ENCODE results near the gene TBX1. TPM values are rescaled to one million over a fixed set of nuclear protein-coding genes. Genes with fewer than 3 reads are reported as not detected.

The TBX1 gene
- total RNA-seq, 1 experiment from 2014 or later, result 3.9 TPM

DNA sequence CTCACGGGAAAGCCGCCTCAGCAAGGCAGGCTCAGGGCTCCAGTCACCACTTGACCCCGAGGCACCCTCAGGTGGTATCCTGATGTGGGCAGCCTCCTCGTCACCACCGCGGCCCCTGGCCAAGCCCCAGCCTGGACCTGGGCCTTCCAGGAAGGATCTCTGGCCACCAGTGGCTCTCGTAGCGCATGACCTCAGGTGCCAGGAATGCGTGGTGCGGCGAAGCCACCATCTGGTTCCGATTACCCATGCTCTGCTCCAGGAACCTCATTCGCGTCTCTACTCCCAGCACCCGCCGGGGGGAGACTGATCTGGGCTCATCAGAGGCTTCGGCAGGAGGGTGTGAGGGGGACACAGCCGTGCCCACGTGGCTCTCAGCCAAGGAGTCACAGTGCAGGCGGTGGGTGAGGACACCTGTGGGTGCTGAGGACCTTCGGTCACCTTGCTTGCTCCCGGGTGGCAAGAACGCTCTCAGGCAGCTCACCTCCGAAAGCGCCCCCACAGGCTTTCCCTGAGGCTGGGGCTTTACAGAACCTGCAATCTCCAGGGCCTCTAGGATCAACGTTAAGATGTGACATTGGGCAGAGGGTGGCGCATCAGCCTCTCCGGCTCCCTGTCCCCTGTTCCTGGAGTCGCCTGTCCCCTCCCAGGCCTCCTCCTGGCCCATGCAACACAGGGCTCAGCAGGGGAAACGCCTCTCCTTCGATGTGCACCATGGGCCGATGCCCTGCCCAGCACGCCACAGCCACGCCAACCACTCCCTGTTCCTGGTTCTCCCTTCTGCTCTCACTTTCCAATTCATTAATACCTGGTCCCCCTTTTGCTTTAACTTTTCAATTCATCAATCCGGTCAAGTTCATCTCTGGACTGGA, 39.0 kb downstream of the TBX1 start:
- ATAC-seq (no peak), DNase-seq (ENCODE audit: low read depth, low spot score) (no peak)
- no peaks in the 10 kb centered on the region for H4K20me1 ChIP-seq (ENCODE audit: insufficient read depth)
- H3K27me3 ChIP-seq (ENCODE audit: insufficient read depth, low read length), result no peaks in the 10 kb centered on the region
- no peak overlapping the region for H3K4me3 ChIP-seq (replicated peaks in 1 of 2; ENCODE audit: low read depth in 1 of 2, low read length in 2 of 2)
- ChIA-PET POLR2A (no interaction called here), RAD21 (ENCODE audit: low non-redundant PET in 1 of 2, low total read pairs in 2 of 2, uncharacterized antibody in 2 of 2, unreplicated experiment in 2 of 2) (no interaction called here), CTCF (no interaction called here)
- no peak overlapping the region for H3K9ac ChIP-seq (ENCODE audit: low read length)
- no peak overlapping the region for H3K27ac ChIP-seq (ENCODE audit: low read depth, low read length)
- H2AFZ ChIP-seq (ENCODE audit: low read depth, low read length, poor library complexity, severe bottlenecking), result no peak overlapping the region
- no peaks in the 10 kb centered on the region for H3K36me3 ChIP-seq (ENCODE audit: control insufficient read depth in 1 of 2, insufficient read depth in 2 of 2, low read length in 2 of 2)
- no peak overlapping the region for H3K4me2 ChIP-seq (ENCODE audit: low read length)
- H3K79me2 ChIP-seq (ENCODE audit: insufficient read depth, low read length), result no peaks in the 10 kb centered on the region
- no peaks in the 10 kb centered on the region for H3K9me2 ChIP-seq (ENCODE audit: insufficient read depth)
- intact Hi-C loops (cut with micrococcal nuclease), result no loop called here
- TF ChIP-seq ELF1 (IDR thresholded peaks at IDR 0.05; ENCODE audit: borderline replicate concordance, low read depth), result no peak
- TF ChIP-seq ZFX (IDR thresholded peaks at IDR 0.05), result no peak
- no peak for TF ChIP-seq POLR2AphosphoS5 (IDR thresholded peaks at IDR 0.05; ENCODE audit: low read depth, low read length)
- no peak for TF ChIP-seq SRF (IDR thresholded peaks at IDR 0.05; ENCODE audit: low read depth)
- TF ChIP-seq, protein P1, sequence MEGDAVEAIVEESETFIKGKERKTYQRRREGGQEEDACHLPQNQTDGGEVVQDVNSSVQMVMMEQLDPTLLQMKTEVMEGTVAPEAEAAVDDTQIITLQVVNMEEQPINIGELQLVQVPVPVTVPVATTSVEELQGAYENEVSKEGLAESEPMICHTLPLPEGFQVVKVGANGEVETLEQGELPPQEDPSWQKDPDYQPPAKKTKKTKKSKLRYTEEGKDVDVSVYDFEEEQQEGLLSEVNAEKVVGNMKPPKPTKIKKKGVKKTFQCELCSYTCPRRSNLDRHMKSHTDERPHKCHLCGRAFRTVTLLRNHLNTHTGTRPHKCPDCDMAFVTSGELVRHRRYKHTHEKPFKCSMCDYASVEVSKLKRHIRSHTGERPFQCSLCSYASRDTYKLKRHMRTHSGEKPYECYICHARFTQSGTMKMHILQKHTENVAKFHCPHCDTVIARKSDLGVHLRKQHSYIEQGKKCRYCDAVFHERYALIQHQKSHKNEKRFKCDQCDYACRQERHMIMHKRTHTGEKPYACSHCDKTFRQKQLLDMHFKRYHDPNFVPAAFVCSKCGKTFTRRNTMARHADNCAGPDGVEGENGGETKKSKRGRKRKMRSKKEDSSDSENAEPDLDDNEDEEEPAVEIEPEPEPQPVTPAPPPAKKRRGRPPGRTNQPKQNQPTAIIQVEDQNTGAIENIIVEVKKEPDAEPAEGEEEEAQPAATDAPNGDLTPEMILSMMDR (IDR thresholded peaks at IDR 0.05 in 2 of 3, conservative IDR thresholded peaks at IDR 0.05 in 1 of 3; ENCODE audit: borderline replicate concordance in 1 of 3, insufficient read depth in 1 of 3, low read depth in 2 of 3, low read length in 2 of 3), result no peak
- no peak for TF ChIP-seq SIN3A (IDR thresholded peaks at IDR 0.05; ENCODE audit: low read depth)
- TF ChIP-seq, protein P2, sequence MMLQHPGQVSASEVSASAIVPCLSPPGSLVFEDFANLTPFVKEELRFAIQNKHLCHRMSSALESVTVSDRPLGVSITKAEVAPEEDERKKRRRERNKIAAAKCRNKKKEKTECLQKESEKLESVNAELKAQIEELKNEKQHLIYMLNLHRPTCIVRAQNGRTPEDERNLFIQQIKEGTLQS (IDR thresholded peaks at IDR 0.05), result no peak
- no peak for TF ChIP-seq ZNF274 (IDR thresholded peaks at IDR 0.05; ENCODE audit: low read depth, low read length)
- TF ChIP-seq TCF7L2 (IDR thresholded peaks at IDR 0.05; ENCODE audit: borderline replicate concordance, extremely low read depth, insufficient read depth, insufficient read length), result no peak
- no peak for TF ChIP-seq JUND (IDR thresholded peaks at IDR 0.05)
- TF ChIP-seq EGR1 (IDR thresholded peaks at IDR 0.05; ENCODE audit: low read depth), result no peak
- no peak for TF ChIP-seq FOSL1 (IDR thresholded peaks at IDR 0.05; ENCODE audit: low read depth)
- TF ChIP-seq, protein P3, sequence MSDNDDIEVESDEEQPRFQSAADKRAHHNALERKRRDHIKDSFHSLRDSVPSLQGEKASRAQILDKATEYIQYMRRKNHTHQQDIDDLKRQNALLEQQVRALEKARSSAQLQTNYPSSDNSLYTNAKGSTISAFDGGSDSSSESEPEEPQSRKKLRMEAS (IDR thresholded peaks at IDR 0.05), result no peak
- TF ChIP-seq POLR2A (IDR thresholded peaks at IDR 0.05; ENCODE audit: borderline replicate concordance, extremely low read depth, insufficient read depth, insufficient read length), result no peak
- BruUV-seq (replicated peaks), result no TSS peak
- H3K9me3 ChIP-seq (ENCODE audit: control insufficient read depth in 1 of 2, insufficient read depth in 1 of 2, low read depth in 1 of 2, low read length in 2 of 2), result no peaks in the 10 kb centered on the region
- H3K4me1 ChIP-seq (ENCODE audit: control insufficient read depth in 1 of 2, insufficient read depth in 2 of 2, low read length in 2 of 2), result peaks cover 0 to 4% of the 10 kb centered on the region in 2 experiments; a peak in 1 of 4 replicates

All from HCT116 (cell line).